IPS DF 6.9 (cell line): ENCODE measurements around the gene ISCA1.
A peak's percentile ranks its signal among the peaks of the same experiment; 100 is the strongest.

ENCODE experiments used
- DNase-seq: peaks from one replicate; pipeline ENCODE4 v3.0.0-alpha.2; 2013; ENCODE audit warnings: low read depth, low spot score
- H3K27ac ChIP-seq: one replicate; pipeline ENCODE4 v1.5.1; 2013; ENCODE audit warnings: low read length, control low read depth
- H3K27me3 ChIP-seq: 2 replicates; pipeline ENCODE4 v1.6.1; 2013; ENCODE audit warnings: mild to moderate bottlenecking, low read length; ENCODE audit not compliant: control insufficient read depth, insufficient read depth
- H3K36me3 ChIP-seq: 2 replicates; pipeline ENCODE4 v1.6.1; 2013; ENCODE audit warnings: low read length; ENCODE audit not compliant: control insufficient read depth, insufficient read depth
- H3K4me1 ChIP-seq: 2 replicates; pipeline ENCODE4 v1.6.1; 2013; ENCODE audit warnings: low read length; ENCODE audit not compliant: control insufficient read depth, insufficient read depth
- H3K4me3 ChIP-seq: 2 replicates; pipeline ENCODE4 v1.5.1; 2013; ENCODE audit warnings: mild to moderate bottlenecking, low read length
- H3K9me3 ChIP-seq: 2 replicates; pipeline ENCODE4 v1.6.1; 2013; ENCODE audit warnings: low read length, inconsistent platforms; ENCODE audit not compliant: control insufficient read depth, insufficient read depth
- WGBS: extraction: QIAGEN DNeasy Blood & Tissue Kit; methylation state at CpG from one replicate; pipeline ENCODE4 v1.1.7; 2013; ENCODE audit warnings: mixed read lengths, missing lambda C conversion rate; ENCODE audit not compliant: insufficient read length, insufficient coverage; 5-methylcytosine and 5-hydroxymethylcytosine counted together

The ISCA1 gene

GRCh38 chr9:86282077-86282978 is at the start of gene ISCA1:
ISCA1 (minus strand) TSS chr9:86282538; CDS start chr9:86282458, 80 bp downstream.
- no CpG with 5 or more reads among the region's 101 CpGs for WGBS
- DNase-seq: peak; percentile 83
- peaks cover 5% of the 10 kb centered on the region for H3K4me1 ChIP-seq
- H3K36me3 ChIP-seq: peaks cover 2% of the 10 kb centered on the region; the same call in 1 of the 2 replicates
- H3K27me3 ChIP-seq: no peaks in the 10 kb centered on the region
- H3K9me3 ChIP-seq: no peaks in the 10 kb centered on the region
- no peak within 1 kb of the TSS for H3K27ac ChIP-seq
- peak within 1 kb of the TSS; percentile 98 for H3K4me3 ChIP-seq

GRCh38 chr9:86330186-86330585 is 47.8 kb upstream of the ISCA1 start:
- Histone ChIP-seq H3K27ac (no peak overlapping the region), H3K9me3 (no peaks in the 10 kb centered on the region), H3K4me3 (no peak overlapping the region), H3K27me3 (no peaks in the 10 kb centered on the region), H3K4me1 (no peaks in the 10 kb centered on the region), H3K36me3 (no peaks in the 10 kb centered on the region; the same call in 1 of the 2 replicates)
- WGBS: no CpG with 5 or more reads among the region's 5 CpGs
- DNase-seq: no peak

- Histone ChIP-seq H3K27me3 (no peaks in the 10 kb centered on the region), H3K9me3 (no peaks in the 10 kb centered on the region), H3K27ac (no peak overlapping the region), H3K36me3 (no peaks in the 10 kb centered on the region; the same call in 1 of the 2 replicates), H3K4me1 (no peaks in the 10 kb centered on the region), H3K4me3 (no peak overlapping the region)
- WGBS: no CpG with 5 or more reads among the region's 1 CpG
- DNase-seq: no peak
These were observed 47.3 kb upstream of the ISCA1 start for GRCh38 chr9:86329649-86330048.

- H3K4me3 ChIP-seq: no peak overlapping the region
These were observed 45.8 kb upstream of the ISCA1 start for GRCh38 chr9:86328156-86328555.

GRCh38 chr9:86326536-86326935 is 44.2 kb upstream of the ISCA1 start:
- Histone ChIP-seq H3K4me3 (no peak overlapping the region), H3K27ac (no peak overlapping the region), H3K9me3 (no peaks in the 10 kb centered on the region), H3K27me3 (no peaks in the 10 kb centered on the region), H3K36me3 (peaks cover 9% of the 10 kb centered on the region; the same call in 1 of the 2 replicates), H3K4me1 (no peaks in the 10 kb centered on the region)
- DNase-seq: no peak
- no CpG with 5 or more reads among the region's 3 CpGs for WGBS

More at GRCh38 chr9:86328156-86328555, 45.8 kb upstream of the ISCA1 start:
- H3K27ac ChIP-seq: no peak overlapping the region
- peaks cover 5% of the 10 kb centered on the region; the same call in 1 of the 2 replicates for H3K36me3 ChIP-seq
- no CpG with 5 or more reads among the region's 4 CpGs for WGBS
- no peaks in the 10 kb centered on the region for H3K27me3 ChIP-seq
- no peaks in the 10 kb centered on the region for H3K9me3 ChIP-seq
- H3K4me1 ChIP-seq: no peaks in the 10 kb centered on the region
- peak; percentile 11 for DNase-seq

- Histone ChIP-seq H3K27me3 (no peaks in the 10 kb centered on the region), H3K27ac (no peak overlapping the region), H3K4me3 (no peak overlapping the region), H3K9me3 (no peaks in the 10 kb centered on the region), H3K36me3 (peaks cover 9% of the 10 kb centered on the region; the same call in 1 of the 2 replicates), H3K4me1 (no peaks in the 10 kb centered on the region)
- no CpG with 5 or more reads among the region's 1 CpG for WGBS
- no peak for DNase-seq
These were observed 42.6 kb upstream of the ISCA1 start for GRCh38 chr9:86324901-86325300.

GRCh38 chr9:86324308-86324707 is 42.0 kb upstream of the ISCA1 start:
- Histone ChIP-seq H3K36me3 (peaks cover 9% of the 10 kb centered on the region; the same call in 1 of the 2 replicates), H3K4me1 (no peaks in the 10 kb centered on the region), H3K27me3 (no peaks in the 10 kb centered on the region), H3K27ac (no peak overlapping the region), H3K9me3 (no peaks in the 10 kb centered on the region), H3K4me3 (no peak overlapping the region)
- DNase-seq: no peak
- no CpG with 5 or more reads among the region's 2 CpGs for WGBS

GRCh38 chr9:86322973-86323644 is 40.8 kb upstream of the ISCA1 start:
- Histone ChIP-seq H3K9me3 (no peaks in the 10 kb centered on the region), H3K4me3 (no peak overlapping the region), H3K27me3 (no peaks in the 10 kb centered on the region), H3K4me1 (no peaks in the 10 kb centered on the region), H3K36me3 (peaks cover 9% of the 10 kb centered on the region; the same call in 1 of the 2 replicates), H3K27ac (no peak overlapping the region)
- DNase-seq: no peak
- WGBS: no CpG with 5 or more reads among the region's 8 CpGs

- H3K27ac ChIP-seq: no peak overlapping the region
- no peaks in the 10 kb centered on the region for H3K9me3 ChIP-seq
- no peak overlapping the region for H3K4me3 ChIP-seq
- DNase-seq: no peak
- peaks cover 9% of the 10 kb centered on the region; the same call in 1 of the 2 replicates for H3K36me3 ChIP-seq
- H3K27me3 ChIP-seq: no peaks in the 10 kb centered on the region
- no peaks in the 10 kb centered on the region for H3K4me1 ChIP-seq
- no CpG with 5 or more reads among the region's 5 CpGs for WGBS
These were observed 39.0 kb upstream of the ISCA1 start for GRCh38 chr9:86321373-86321772.

GRCh38 chr9:86318187-86318586 is 35.8 kb upstream of the ISCA1 start:
- Histone ChIP-seq H3K27me3 (no peaks in the 10 kb centered on the region), H3K4me3 (no peak overlapping the region), H3K9me3 (no peaks in the 10 kb centered on the region), H3K4me1 (no peaks in the 10 kb centered on the region), H3K27ac (no peak overlapping the region), H3K36me3 (peaks cover 4% of the 10 kb centered on the region; the same call in 1 of the 2 replicates)
- WGBS: no CpG with 5 or more reads among the region's 4 CpGs
- no peak for DNase-seq
